ENCODE measurements around the gene ERRFI1.

- TF ChIP-seq POLR2AphosphoS5 (IDR thresholded peaks at IDR 0.05; ENCODE audit: borderline replicate concordance, low read depth, low read length) (peak; percentile 50; the same call in 1 of the 2 replicates), EZH2 (IDR thresholded peaks at IDR 0.05) (no peak), FOXP2 (optimal IDR thresholded peaks at IDR 0.05; ENCODE audit: control extremely low read depth, extremely low read length, insufficient read depth) (no peak)
Measured at GRCh38 chr1:8017495-8018197, 8.5 kb downstream of the ERRFI1 start.
